NOMO-1 (cell line): ENCODE measurements around the gene RELA.
"Not testable (repeated sequence)": the region's sequence is repeated elsewhere in the genome, so short reads cannot be mapped to it uniquely, and the experiment has no call there.

ENCODE experiments used
- DNase-seq, 2 experiments: peaks; one replicate each; lab custom pipeline; 2025; ENCODE audit not compliant: unreplicated experiment in 2 of 2; lab: John Stamatoyannopoulos, UW

Gene RELA

DNA sequence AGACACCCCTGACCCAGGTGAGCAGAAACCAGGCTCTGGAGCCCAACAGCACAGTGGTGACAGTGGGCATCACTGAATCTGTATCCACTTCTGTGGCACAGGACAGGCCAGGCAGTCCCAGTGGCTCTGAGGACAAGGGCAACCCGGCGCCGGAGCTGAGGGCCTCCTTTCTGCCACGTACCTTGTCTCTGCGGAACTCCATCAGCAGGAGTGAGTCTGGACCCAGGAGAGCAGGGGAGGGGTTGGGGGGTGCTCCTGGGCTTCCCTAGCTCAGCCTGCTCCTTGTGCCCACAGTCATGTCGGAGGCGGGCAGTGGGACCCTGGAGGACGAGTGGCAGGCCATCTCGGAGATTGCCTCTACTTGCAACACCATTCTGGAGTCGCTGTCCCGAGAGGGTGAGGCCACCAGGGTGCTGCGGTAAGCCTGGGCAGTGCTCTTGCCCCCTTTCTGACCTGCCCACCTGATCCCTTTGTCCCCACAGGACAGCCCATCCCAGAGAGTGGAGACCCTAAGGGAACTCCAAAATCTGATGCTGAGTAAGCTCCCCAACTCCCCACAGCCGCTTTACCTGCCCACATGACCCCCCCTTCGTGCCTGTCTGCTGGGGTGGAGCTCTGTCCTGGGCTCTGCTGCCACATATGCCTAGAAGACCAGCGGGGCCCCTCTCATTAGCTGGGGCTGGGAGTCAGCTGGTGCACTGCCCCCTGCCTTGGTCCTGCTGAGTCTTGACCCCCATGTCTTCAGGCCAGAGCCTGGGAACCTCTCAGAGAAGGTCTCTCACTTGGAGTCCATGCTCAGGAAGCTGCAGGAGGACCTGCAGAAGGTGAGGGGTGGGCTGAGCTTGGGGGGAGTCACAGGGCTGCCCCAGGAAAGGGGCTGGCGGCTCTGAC is 12.8 kb downstream of the RELA start:
- DNase-seq: no peak

DNA sequence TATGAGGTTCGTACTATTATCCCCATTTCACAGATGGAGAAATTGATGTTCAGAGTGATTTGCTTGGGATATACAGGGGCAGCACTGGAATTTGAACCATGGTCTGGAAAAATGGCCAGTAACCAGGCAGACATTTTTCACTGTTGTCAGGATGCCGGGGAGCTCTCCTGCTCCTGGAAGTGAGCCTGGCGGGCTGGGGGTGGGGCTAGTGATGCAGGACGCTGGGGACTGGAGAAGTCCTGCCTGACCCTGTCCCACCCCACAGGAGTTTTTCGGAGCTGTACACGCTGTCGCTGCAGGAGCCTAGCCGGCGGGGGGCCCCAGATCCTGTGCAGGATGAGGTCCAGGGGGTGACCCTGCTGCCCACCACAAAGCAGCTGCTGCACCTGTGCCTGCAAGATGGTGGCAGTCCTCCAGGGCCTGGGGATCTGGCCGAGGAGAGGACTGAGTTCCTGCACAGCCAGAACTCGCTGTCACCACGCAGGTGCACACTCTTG is 13.7 kb downstream of the RELA start:
- DNase-seq: no peak

DNA sequence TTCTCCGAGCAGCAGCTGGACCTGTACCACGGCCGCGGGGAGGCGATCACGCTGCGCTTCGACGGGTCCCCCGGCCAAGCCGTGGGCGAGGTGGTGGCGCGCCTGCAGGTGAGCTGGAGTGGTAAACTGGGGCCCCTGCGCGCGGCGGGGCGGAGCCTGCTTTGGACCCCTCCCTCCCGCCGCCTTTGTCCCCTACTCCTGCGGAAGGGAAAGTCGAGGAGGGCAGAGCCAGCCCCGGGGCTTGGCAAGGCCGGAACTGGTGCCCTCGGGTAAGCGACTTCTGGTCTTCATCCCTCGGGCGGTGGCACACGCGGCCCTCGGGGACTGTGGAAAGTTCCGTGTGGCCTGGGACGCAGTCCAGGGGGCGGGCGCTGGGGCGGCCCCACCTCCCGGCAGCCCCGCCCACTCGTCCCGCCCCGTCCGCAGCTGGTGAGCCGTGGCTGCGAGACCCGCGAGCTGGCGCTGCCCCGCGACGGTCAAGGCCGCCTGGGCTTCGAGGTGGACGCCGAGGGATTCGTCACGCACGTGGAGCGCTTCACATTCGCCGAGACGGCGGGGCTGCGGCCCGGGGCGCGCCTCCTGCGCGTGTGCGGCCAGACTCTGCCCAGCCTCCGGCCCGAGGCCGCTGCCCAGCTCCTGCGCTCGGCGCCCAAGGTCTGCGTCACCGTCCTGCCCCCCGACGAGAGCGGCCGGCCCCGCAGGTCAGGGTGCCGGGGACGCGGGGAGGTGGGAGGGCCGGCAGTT is 15.6 kb downstream of the RELA start:
- no peak for DNase-seq

DNA sequence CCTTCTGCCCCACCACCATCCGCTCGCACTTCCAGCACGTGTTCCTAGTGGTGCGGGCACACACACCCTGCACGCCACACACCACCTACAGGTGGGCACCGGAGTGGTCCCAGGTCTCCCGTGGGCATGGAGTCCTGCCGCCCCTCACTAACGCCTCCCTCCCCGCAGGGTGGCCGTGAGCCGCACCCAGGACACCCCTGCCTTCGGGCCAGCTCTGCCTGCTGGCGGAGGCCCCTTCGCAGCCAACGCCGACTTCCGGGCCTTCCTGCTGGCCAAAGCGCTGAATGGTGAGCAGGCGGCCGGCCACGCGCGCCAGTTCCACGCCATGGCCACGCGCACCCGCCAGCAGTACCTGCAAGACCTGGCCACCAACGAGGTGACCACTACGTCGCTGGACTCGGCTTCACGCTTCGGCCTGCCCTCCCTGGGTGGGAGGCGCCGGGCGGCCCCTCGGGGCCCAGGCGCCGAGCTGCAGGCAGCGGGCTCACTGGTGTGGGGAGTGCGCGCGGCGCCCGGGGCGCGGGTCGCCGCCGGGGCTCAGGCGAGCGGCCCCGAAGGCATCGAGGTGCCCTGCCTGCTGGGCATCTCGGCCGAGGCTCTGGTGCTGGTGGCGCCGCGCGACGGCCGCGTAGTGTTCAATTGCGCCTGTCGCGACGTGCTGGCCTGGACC is 16.3 kb downstream of the RELA start:
- no peak for DNase-seq

DNA sequence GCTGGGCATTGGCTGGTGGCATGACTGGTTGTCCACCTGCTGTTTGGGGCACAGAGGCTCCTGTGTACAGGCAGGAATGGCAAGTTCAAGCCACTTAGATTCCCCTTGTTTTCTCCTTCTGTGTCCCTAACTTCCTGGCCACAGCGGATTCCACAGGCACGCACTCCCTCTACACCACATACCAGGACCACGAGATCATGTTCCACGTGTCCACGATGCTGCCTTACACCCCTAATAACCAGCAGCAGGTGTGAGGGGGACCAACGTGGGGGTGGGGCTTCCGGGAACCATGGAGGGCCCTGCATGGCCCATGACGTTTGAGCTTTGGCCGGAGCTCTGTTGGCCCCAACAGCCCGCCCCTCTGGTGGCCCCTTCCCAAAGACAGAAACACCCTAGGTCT is 17.0 kb downstream of the RELA start:
- DNase-seq: no peak

DNA sequence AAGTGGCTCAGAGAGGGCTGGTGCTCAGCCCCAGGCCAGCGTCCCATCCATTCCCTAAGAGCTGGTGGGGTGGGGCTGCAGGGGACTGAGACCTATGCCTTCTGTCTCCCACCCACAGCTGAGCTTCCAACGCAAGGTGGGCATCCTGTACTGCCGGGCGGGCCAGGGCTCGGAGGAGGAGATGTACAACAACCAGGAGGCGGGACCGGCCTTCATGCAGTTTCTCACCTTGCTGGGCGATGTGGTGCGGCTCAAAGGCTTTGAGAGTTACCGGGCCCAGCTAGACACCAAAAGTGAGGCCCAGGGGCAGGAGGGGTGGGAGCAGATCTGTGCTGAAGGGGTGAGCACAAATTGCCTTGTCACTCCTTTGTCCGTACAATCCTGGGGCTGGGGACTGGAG is 17.9 kb downstream of the RELA start:
- no peak for DNase-seq

DNA sequence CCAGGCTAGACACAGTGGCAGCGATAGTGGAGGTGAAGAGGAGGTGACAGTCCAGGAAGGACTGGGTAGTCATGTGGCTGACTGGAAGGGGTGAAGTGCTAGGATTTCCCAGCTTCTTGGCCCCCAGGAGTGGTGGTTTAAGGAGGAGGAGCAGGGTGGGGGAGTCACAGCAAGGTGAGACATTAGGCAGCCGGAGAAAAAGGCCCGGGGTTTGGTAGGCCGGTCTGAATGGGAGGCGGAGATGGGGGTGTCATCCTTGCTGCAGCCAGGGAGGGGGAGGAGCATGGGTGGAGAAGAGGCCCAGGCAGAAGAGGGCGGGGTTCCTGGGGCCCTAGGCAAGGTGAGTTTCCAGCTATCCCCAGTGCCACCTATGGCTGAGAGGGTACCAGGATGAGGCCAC is 18.7 kb downstream of the RELA start:
- DNase-seq: no peak

DNA sequence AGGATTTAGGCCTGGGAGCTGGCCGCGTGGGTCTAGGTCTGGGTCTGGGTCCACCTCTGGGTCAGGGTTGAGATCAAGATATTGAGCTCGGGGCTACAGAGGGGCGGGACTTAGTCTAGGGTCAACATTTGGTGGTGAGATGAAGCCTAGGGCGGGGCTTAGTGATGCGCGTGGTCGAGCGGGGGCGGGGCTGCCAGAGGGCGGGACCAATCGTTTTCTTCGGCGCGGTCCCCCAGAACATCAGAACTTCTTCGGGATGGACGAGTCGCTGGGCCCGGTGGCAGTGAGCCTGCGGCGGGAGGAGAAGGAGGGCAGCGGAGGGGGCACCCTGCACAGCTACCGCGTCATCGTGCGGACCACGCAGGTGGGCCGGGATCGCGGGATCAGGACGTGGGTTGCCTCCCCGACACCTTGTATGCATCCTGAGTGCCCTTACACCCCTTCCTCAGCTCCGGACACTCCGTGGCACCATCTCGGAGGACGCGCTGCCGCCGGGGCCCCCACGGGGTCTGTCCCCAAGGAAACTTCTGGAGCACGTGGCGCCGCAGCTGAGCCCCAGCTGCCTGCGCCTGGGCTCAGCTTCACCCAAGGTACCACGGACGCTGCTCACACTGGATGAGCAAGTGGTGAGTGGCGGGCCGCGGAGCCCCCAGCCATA is 20.6 kb downstream of the RELA start:
- DNase-seq: no peak

DNA sequence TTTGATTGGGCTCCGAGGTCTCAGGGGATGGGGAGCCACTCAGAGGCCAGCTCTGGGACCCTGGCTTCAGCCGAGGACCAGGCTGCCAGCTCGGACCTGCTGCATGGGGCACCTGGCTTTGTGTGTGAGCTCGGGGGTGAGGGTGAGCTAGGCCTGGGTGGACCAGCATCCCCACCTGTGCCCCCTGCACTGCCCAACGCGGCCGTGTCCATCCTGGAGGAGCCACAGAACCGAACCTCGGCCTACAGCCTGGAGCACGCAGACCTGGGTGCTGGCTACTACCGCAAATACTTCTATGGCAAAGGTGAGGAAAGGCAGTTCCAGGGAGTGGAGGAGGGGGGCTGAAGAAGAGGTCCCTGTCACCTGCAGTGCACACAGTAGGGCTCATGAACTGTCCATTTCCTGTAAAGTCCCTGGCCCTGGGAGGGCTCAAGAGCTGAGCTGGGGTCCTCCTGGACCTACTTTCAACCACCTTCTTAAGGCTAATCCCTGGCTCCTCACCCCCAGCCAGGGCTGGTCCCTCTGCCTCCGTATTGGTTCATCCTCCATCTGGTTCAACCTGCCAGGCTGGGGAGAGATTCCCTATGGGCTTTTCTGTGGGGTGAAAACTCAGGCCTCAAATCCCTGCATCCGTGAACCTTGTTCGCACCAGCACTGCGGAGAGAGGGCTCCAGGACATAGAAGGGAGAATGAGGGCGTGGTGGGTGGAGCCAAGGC is 21.3 kb downstream of the RELA start:
- no peak for DNase-seq

DNA sequence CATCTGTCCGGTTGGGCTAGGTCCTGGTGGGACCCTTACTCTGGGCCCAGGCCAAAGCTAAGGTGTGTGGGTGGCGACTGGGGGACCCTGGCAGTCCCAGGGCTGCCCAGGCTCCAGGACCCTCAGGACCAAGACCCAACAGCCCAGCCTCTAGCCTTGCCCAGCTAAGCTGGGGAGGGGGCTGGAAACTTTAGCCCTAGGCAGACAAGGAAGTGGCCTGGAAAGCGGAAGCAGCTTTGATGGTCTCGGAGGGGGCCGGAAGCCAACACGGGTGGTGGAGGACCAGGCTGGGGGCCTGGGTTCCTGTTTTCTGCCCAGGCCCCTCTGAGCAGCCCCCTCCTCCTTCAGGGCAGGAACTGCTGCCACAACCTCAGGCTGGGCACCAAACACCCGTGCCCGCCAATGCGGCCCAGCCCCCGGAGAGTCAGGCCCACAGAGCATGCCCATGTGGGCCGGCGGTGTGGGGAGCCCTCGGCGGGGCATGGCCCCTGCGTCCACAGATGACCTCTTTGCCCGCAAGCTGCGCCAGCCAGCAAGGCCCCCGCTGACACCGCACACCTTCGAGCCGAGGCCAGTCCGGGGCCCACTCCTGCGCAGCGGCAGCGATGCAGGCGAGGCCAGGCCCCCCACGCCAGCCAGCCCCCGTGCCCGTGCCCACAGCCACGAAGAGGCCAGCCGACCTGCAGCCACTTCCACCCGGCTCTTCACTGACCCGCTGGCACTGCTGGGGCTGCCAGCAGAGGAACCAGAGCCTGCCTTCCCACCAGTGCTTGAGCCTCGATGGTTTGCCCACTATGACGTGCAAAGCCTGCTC is 22.0 kb downstream of the RELA start:
- peak; percentile 74 to 86 for DNase-seq

DNA sequence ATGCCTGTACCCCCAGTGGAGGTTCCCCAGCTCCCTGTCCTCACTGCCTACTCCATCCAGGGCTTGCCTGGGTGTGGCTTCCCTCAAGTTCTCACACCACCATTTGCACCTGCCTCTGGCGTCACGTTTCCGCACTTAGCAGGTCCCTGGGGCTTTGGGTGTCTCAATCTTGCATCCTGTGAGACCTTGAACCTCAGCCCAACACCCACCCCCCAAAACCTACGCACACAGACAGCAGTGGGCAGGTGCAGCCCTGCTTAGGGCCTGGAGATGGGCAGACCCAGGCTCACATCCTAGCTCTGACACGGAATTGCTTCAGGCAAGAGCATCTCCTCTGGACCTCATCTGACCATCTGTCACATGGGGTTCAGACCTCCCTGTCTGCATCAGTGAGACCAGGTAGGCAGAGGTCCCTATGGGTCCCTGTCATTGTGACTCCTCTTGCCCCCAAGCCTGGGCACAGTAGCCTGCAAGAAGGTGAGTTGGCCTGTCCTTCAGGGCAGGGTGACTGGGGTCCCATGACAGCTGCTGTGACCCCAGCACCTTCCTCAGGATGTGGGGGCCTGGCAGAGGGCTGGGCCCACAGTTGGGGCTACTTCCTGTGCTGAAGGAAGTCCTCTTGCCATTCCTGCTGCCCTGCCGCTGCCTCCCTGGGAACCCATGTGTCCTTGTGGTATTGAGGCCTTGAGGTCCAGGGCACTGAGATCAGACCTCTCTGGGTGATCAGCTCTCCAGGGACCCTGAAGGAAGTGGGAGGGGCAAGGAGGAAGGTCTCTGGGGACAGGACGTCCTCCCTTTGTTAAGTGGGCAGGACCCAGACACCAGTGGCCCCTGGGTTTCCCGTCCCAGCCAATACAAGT is 22.9 kb downstream of the RELA start:
- DNase-seq: peak in 1 of 2 experiments; percentile 7

DNA sequence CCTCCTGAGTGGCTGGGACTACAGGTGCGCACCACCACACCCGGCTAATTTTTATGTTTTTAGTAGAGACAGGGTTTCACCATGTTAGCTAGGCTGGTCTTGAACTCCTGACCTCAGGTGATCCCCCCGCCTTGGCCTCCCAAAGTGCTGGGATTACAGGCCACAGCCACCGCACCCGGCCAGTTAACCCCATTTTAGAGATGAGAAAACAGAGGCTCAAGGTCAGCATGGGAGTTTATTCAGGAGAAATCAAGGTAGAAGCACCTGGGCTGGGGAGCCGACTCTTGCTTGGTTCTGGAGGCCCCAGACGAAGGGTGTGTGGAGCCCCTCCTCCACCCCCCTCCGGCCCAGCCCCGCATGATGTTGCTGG is 23.5 kb downstream of the RELA start:
- not testable (repeated sequence) for DNase-seq

DNA sequence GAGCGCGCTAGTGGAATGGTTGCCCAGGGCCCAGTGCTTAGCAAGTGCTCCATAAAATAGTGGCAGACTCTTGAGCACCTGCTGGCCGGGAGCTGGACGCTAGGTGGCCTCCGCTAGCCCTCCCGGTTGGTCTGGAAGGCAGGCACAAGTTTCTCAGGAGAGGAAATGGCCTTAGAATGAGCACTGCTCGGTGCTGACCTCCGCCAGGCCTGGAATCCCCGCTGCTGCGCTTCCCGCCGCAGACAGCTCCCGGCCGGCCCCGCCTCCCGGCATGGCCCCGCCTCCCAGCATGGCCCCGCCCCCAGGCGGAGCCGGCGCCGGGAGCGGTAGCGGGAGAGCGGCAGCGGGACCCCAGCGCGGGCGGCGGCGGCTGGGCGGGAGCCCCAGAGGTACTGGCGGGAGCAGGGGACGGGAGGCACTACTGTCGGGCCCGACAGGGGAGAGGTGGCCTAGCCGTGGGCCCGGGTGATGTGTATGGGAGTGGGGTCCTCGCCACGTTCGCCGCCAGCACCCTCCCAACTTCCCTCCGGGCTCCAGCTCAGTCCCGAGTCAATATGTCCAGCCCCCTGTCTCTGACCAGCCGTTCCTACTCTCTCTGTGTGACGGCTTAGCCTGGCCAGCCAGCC is 24.8 kb downstream of the RELA start, which contains the start of gene SIPA1:
TSS of gene SIPA1 (plus strand) at position 308 of the 626 bp plus-strand sequence. CDS start 2,821 bp downstream, outside the sequence.
- DNase-seq: peak; percentile 39 to 61

DNA sequence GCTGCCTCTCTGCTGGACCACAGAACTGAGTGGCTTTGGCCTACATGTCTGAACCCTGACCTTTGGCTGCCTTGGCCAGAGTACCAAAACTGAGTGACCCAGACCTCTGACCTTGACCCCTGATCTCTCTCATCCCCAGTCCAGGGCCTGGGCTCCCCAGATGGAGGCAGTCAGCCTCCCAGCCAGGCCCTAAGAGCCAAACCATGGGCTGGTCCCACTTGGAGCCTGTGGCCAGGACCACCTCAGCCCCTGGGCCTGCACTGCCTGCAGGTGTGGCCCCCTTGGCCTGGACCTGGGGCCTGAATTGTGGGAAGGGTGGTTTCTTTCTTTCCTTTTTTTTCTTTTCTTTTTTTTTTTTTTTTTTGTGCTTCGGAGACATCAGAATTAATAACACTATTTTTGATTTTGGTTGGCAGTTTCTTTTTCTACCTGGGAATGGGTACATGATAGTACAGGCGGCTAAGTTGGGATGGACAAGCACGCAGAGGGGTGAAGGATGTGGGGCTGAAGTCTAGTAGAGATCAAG is 25.6 kb downstream of the RELA start:
- DNase-seq: no peak

DNA sequence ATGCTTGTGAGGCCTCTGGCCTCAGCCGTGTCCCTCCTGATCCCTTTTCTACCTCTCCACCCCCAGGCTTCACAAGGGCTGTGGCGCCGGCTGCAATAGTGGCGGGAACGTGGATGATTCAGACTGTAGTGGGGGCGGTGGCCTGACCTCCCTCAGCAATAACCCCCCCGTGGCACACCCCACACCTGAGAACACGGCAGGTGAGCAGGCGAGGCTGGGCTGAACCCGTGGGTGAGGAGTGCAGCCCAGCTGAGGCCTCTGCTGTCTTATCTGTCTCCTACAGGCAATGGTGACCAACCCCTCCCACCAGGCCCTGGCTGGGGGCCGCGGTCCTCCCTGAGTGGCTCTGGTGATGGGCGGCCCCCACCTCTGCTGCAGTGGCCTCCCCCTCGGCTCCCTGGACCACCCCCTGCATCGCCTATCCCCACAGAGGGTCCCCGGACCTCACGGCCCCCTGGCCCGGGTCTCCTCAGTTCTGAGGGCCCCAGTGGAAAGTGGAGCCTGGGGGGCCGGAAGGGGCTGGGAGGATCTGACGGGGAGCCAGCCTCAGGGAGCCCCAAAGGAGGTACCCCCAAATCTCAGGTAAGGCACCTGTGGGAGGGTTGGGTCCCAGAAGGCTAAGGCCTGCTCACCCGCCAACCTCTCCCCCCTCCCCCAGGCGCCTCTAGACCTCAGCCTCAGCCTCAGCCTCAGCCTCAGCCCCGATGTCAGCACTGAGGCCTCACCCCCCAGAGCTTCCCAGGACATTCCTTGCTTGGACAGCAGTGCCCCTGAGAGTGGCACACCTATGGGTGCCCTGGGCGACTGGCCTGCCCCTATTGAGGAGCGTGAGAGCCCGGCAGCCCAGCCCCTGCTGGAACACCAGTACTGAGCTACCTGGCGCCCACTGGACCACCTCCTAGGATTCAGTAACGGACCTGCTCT is 26.3 kb downstream of the RELA start:
- DNase-seq: no peak

DNA sequence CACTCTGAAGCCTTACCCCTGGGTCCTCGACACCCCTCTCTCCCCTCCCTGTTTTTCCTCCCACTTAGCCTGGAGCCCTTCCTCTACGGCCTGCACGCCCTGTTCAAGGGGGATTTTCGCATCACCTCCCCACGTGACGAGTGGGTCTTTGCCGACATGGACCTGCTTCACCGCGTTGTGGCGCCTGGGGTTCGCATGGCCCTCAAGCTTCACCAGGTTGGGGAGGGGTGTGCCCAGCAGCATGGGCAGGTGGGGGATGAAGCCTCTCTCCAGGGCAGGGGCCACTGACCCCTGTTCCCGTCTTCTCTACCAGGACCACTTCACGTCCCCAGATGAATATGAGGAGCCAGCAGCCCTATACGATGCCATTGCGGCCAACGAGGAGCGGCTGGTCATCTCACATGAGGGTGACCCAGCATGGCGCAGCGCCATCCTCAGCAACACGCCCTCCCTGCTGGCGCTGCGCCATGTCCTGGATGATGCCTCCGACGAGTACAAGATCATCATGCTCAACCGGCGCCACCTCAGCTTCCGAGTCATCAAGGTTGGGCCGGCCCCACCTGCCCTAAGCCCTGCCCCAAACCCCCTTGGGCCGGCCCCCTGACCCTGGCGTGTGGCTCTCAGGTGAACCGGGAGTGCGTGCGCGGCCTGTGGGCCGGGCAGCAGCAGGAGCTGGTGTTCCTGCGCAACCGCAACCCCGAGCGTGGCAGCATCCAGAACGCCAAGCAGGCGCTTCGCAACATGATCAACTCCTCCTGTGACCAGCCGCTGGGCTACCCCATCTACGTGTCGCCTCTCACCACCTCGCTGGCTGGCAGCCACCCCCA is 27.6 kb downstream of the RELA start:
- no peak for DNase-seq
